ENCODE measurements around the gene PCGF3.

The PCGF3 gene

DNA sequence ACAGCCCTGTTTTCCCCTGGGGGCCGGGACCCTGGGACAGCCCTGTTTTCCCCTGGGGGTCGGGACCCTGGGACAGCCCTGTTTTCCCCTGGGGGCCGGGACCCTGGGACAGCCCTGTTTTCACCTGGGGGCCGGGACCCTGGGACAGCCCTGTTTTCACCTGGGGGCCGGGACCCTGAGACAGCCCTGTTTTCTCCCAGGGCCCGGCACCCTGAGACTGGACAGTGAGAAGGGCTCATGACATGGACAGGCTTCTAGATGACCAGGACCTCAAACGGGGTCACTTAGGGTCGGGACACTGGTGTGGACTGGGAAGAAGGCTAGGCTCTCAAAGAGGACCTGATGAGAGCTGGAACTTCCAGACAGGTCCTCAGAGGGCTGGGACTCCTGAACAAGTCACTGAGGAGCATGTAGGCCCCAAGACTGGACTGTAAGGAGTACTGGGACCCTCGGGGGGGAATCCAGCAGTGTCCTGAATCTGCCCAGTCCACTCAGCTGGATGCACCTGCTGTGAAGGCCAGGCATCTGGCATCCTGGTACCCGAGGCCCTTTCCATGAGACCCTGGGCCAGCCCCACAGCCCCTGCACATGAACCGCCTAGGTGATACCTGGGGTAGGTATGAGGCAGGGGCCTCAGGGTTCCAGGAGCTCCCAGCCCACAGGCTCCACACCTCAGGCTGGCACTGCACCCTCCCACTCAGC is 2.4 kb downstream of the PCGF3 start:
- H3K4me3 ChIP-seq (ENCODE audit: low read depth, low read length) = no peak overlapping the region
- TF ChIP-seq, protein P1, sequence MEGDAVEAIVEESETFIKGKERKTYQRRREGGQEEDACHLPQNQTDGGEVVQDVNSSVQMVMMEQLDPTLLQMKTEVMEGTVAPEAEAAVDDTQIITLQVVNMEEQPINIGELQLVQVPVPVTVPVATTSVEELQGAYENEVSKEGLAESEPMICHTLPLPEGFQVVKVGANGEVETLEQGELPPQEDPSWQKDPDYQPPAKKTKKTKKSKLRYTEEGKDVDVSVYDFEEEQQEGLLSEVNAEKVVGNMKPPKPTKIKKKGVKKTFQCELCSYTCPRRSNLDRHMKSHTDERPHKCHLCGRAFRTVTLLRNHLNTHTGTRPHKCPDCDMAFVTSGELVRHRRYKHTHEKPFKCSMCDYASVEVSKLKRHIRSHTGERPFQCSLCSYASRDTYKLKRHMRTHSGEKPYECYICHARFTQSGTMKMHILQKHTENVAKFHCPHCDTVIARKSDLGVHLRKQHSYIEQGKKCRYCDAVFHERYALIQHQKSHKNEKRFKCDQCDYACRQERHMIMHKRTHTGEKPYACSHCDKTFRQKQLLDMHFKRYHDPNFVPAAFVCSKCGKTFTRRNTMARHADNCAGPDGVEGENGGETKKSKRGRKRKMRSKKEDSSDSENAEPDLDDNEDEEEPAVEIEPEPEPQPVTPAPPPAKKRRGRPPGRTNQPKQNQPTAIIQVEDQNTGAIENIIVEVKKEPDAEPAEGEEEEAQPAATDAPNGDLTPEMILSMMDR (IDR thresholded peaks at IDR 0.05; ENCODE audit: low read depth, low read length) = no peak
- no peak for DNase-seq (ENCODE audit: low read depth, low spot score)
- in situ Hi-C loops (cut with HindIII; ENCODE audit: low sequenced_read_pairs) = no loop called here

DNA sequence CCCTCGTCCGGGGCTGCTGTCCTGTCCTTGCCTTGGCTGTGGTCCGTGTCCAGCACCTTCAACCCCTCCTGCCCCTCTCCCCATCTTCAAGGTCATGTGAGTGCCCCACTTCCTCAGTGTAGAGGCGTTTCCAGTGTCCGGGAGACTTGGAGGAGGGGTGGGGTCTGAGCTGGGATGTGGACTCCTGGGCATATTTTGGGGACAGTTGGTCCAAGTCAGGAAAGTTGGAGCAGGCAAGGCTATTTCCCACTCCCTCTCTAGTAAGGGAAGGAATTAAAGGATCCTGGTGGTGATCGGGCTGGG is 3.0 kb downstream of the PCGF3 start:
- H3K4me3 ChIP-seq (ENCODE audit: low read depth, low read length) = no peak overlapping the region
- TF ChIP-seq, protein P1 (IDR thresholded peaks at IDR 0.05; ENCODE audit: low read depth, low read length) = no peak
- DNase-seq (ENCODE audit: low read depth, low spot score) = no peak
- in situ Hi-C loops (cut with HindIII; ENCODE audit: low sequenced_read_pairs) = no loop called here

DNA sequence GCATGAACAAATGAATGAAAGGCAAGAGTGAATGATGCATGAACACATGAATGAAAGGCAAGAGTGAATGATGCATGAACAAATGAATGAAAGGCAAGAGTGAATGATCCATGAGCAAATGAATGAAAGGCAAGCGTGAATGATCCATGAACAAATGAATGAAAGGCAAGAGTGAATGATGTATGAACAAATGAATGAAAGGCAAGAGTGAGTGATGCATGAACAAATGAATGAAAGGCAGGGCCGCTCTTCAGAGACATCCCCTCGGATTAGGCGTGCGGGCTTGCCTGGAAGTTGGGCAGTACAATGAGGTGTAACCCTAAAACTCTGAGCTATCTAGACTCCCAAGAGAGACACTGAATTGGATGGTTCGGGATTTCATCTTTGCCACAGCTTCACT is 3.7 kb downstream of the PCGF3 start:
- in situ Hi-C loops (cut with HindIII; ENCODE audit: low sequenced_read_pairs) = no loop called here
- DNase-seq (ENCODE audit: low read depth, low spot score) = no peak
- TF ChIP-seq, protein P1 (IDR thresholded peaks at IDR 0.05; ENCODE audit: low read depth, low read length) = no peak
- H3K4me3 ChIP-seq (ENCODE audit: low read depth, low read length) = no peak overlapping the region

DNA sequence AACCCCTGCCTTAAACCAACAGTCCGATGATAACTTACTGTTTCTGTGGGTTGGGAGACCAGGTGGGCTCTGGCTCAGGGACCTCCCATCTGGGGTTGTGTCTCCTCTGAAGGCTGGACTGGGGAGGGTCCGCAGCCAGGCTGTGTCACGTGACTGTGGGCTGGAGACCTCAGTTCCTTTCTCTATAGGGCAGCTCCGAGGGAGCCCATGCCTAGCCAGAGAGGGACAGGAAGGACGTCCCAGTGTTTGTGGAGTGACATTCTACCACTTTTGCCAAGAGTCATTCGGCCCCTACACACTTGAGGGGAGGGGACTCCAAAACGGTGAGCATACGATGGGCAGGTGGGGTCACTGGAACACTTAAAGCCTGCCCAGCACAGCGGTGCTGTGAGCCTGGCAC is 4.5 kb downstream of the PCGF3 start:
- in situ Hi-C loops (cut with HindIII; ENCODE audit: low sequenced_read_pairs) = no loop called here
- H3K4me3 ChIP-seq (ENCODE audit: low read depth, low read length) = no peak overlapping the region
- TF ChIP-seq, protein P1 (IDR thresholded peaks at IDR 0.05; ENCODE audit: low read depth, low read length) = no peak
- no peak for DNase-seq (ENCODE audit: low read depth, low spot score)

DNA sequence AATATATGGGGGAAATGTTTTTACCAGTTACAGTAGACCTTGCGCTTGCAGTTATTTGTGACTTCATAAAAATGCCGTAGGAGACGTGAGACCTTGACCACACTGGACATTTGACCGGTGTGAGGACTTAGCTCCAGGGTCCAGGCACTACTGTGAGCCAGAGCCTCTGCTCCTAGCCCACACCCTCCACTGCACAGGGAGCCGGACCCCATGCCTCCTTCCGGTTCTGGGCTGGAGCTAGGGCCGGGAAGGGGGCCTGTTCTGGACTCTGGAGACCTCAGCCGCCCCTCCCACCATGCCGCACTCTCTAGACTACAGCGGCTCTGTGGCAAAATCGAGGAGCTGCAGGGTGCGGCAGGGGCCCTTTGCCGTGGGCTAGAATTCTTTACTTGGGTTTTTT is 5.3 kb downstream of the PCGF3 start:
- TF ChIP-seq, protein P1 (IDR thresholded peaks at IDR 0.05; ENCODE audit: low read depth, low read length) = no peak
- in situ Hi-C loops (cut with HindIII; ENCODE audit: low sequenced_read_pairs) = no loop called here

DNA sequence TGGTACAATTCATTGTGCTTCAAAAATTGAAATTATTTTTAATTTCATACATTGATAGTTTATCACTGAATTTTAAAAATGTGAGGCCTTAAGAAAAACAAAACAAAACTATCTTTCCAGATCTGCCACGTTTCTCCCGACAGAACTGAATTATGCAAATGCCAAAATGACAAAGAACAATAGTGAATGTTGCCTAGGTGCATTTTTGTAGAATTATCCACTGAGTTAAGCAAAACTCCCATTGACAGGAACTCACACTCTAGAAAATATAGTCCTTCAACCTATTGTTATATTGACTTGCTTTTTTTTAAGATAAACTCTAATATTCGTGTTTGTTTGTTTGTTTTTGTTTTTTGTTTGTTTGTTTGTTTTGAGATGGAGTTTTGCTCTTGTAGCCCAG is 6.5 kb downstream of the PCGF3 start:
- no peak overlapping the region for H3K4me3 ChIP-seq (ENCODE audit: low read depth, low read length)
- TF ChIP-seq, protein P1 (IDR thresholded peaks at IDR 0.05; ENCODE audit: low read depth, low read length) = no peak
- DNase-seq (ENCODE audit: low read depth, low spot score) = no peak
- in situ Hi-C loops (cut with HindIII; ENCODE audit: low sequenced_read_pairs) = no loop called here

More for the DNA sequence above, 5.3 kb downstream of the PCGF3 start:
- no peak for DNase-seq (ENCODE audit: low read depth, low spot score)
- no peak overlapping the region for H3K4me3 ChIP-seq (ENCODE audit: low read depth, low read length)
